Left lung (tissue), 10 donors: ENCODE results near the gene ZNF174. TPM values are rescaled to one million over a fixed set of nuclear protein-coding genes. Genes with fewer than 3 reads are reported as not detected.

Experiments used
- ATAC-seq: fragments of 200-7000 bp; cut with Tn5 transposase; one replicate; pipeline ENCODE4 v1.9.1; 2020; ENCODE audit warnings: moderate library complexity
- DNase-seq, 4 donors: peaks; one replicate each; pipeline ENCODE4 v3.0.0-alpha.2; 2013 to 2020
- H3K27ac ChIP-seq, 2 donors: fragments of 200-600 bp; sonication (generic) in 1 of 2; one replicate each; pipeline versions ENCODE4 v1.5.0 to v1.8.0; 2020 to 2021
- H3K27me3 ChIP-seq, 2 donors: fragments of 200-600 bp; sonication (generic) in 1 of 2; one replicate each; pipeline versions ENCODE4 v1.5.0 to v1.8.0; 2020 to 2021
- H3K36me3 ChIP-seq, 2 donors: fragments of 200-600 bp; sonication (generic) in 1 of 2; one replicate each; pipeline versions ENCODE4 v1.5.0 to v1.8.0; 2020 to 2021
- H3K4me1 ChIP-seq, 2 donors: fragments of 200-600 bp; one replicate each; pipeline ENCODE4 v1.8.0; 2021
- H3K4me3 ChIP-seq, 2 donors: fragments of 200-600 bp; sonication (generic) in 1 of 2; one replicate each; pipeline versions ENCODE4 v1.5.0 to v1.8.0; 2020 to 2021; ENCODE audit warnings: mild to moderate bottlenecking in 1 of 2
- H3K9me3 ChIP-seq, 2 donors: fragments of 200-600 bp; sonication (generic) in 1 of 2; one replicate each; pipeline versions ENCODE4 v1.5.0 to v1.8.0; 2020 to 2021
- CTCF ChIP-seq, 2 donors: fragments of 200-600 bp; sonication (generic) in 1 of 2; IDR thresholded peaks; one replicate each; pipeline versions ENCODE4 v1.5.0 to v1.8.0; 2021; ENCODE audit warnings: antibody characterized with exemption in 2 of 2
- intact Hi-C, 2 donors: fragments of 100-400 bp; cut with DNase I; formaldehyde crosslinking; loops; one replicate each; pipeline versions ENCODE4 v1.11.2 to v1.14.2; 2022
- polyA plus RNA-seq, 6 donors: library from polyadenylated mRNA; unstranded; fragments of 120-200 nt; gene quantifications; one replicate each; pipeline ENCODE4 v1.2.1, GENCODE V29; 2013; ENCODE audit not compliant: insufficient read length in 6 of 6
- total RNA-seq, 2 donors: library from RNA; stranded (reverse); fragmentation: NEBNext Ultra II Directional; extraction: Animal tissue kit (Norgen Biotek cat#: 25700); gene quantifications; one replicate each; pipeline ENCODE4 v1.2.1, GENCODE V29; 2021
- donor health status: DM: no; HTN: yes; CAD: no.
- donor health status: DM: no; HTN: no; CAD: no.

Gene ZNF174
- total and polyA plus RNA-seq, 8 donors = 8.1 to 15.1 (median 13.1) TPM

GRCh38 chr16:3362931-3363330, 38.1 kb upstream of the ZNF174 start:
- DNase-seq (no peak), ATAC-seq (no peak)
- H3K9me3 ChIP-seq = peaks cover 0 to 27% of the 10 kb centered on the region in 2 donors
- intact Hi-C loops = no loop called here
- no peak for TF ChIP-seq CTCF (IDR thresholded peaks at IDR 0.05)
- H3K36me3 ChIP-seq = no peaks in the 10 kb centered on the region
- peaks cover 0 to 20% of the 10 kb centered on the region in 2 donors for H3K27me3 ChIP-seq
- H3K4me3 ChIP-seq = no peak overlapping the region
- H3K4me1 ChIP-seq = no peaks in the 10 kb centered on the region
- H3K27ac ChIP-seq = no peak overlapping the region

GRCh38 chr16:3363793-3364192, 37.2 kb upstream of the ZNF174 start:
- no peaks in the 10 kb centered on the region for H3K4me1 ChIP-seq
- no peak for ATAC-seq
- no peak overlapping the region for H3K4me3 ChIP-seq
- DNase-seq = no peak
- intact Hi-C loops = no loop called here
- TF ChIP-seq CTCF (IDR thresholded peaks at IDR 0.05) = no peak
- H3K27ac ChIP-seq = no peak overlapping the region
- H3K36me3 ChIP-seq = no peaks in the 10 kb centered on the region
- H3K27me3 ChIP-seq = peaks cover 0 to 20% of the 10 kb centered on the region in 2 donors
- H3K9me3 ChIP-seq = peaks cover 0 to 27% of the 10 kb centered on the region in 2 donors

- ATAC-seq = peak; percentile 99
- intact Hi-C loops = no loop called here
Measured at GRCh38 chr16:3364774-3365427, 36.1 kb upstream of the ZNF174 start.

GRCh38 chr16:3369073-3369472, 31.9 kb upstream of the ZNF174 start:
- Histone ChIP-seq H3K27me3 (no peaks in the 10 kb centered on the region), H3K36me3 (no peaks in the 10 kb centered on the region), H3K27ac (no peak overlapping the region), H3K9me3 (peaks cover 0 to 30% of the 10 kb centered on the region in 2 donors), H3K4me3 (no peak overlapping the region), H3K4me1 (no peaks in the 10 kb centered on the region)
- ATAC-seq (no peak), DNase-seq (no peak)
- intact Hi-C loops = no loop called here
- no peak for TF ChIP-seq CTCF (IDR thresholded peaks at IDR 0.05)

More at GRCh38 chr16:3364774-3365427, 36.1 kb upstream of the ZNF174 start:
- no peaks in the 10 kb centered on the region for H3K36me3 ChIP-seq
- peaks cover 0 to 27% of the 10 kb centered on the region in 2 donors for H3K9me3 ChIP-seq
- H3K27me3 ChIP-seq = peaks cover 0 to 20% of the 10 kb centered on the region in 2 donors
- no peak for TF ChIP-seq CTCF (IDR thresholded peaks at IDR 0.05)
- DNase-seq = peak; percentile 48 to 91 (median 84)
- peak overlapping the region; percentile 78 for H3K27ac ChIP-seq
- H3K4me3 ChIP-seq = peak overlapping the region; percentile 33 to 44
- H3K4me1 ChIP-seq = no peaks in the 10 kb centered on the region

GRCh38 chr16:3375680-3376079, 25.3 kb upstream of the ZNF174 start:
- DNase-seq (no peak), ATAC-seq (no peak)
- TF ChIP-seq CTCF (IDR thresholded peaks at IDR 0.05) = no peak
- no peaks in the 10 kb centered on the region for H3K4me1 ChIP-seq
- no peaks in the 10 kb centered on the region for H3K27me3 ChIP-seq
- H3K4me3 ChIP-seq = no peak overlapping the region
- intact Hi-C loops = no loop called here
- no peak overlapping the region for H3K27ac ChIP-seq
- peaks cover 0 to 22% of the 10 kb centered on the region in 2 donors for H3K36me3 ChIP-seq
- H3K9me3 ChIP-seq = peaks cover 0 to 72% of the 10 kb centered on the region in 2 donors
